Erythroblast (primary cell): ENCODE measurements around the gene TMPRSS12.
A peak's percentile ranks its signal among the peaks of the same experiment; 100 is the strongest.
"Not testable (repeated sequence)": the region's sequence is repeated elsewhere in the genome, so short reads cannot be mapped to it uniquely, and the experiment has no call there.

ENCODE experiments used
- DNase-seq, 2 experiments: peaks; one replicate each; lab custom pipeline; 2025; lab: John Stamatoyannopoulos, UW
- GATA1 ChIP-seq: IDR thresholded peaks from 2 replicates; pipeline ENCODE4 v1.6.1; 2011; ENCODE audit warnings: low read depth, mild to moderate bottlenecking, control low read depth, low read length, moderate library complexity
- POLR2A ChIP-seq: IDR thresholded peaks from 2 replicates; pipeline ENCODE4 v1.6.1; 2011; ENCODE audit warnings: mild to moderate bottlenecking, low read length

The TMPRSS12 gene

GRCh38 chr12:50842637-50843493, at the start of gene TMPRSS12:
Gene TMPRSS12 (plus strand): TSS chr12:50842926. CDS start chr12:50842965, 39 bp downstream.
- TF ChIP-seq GATA1: no peak
- no peak for TF ChIP-seq POLR2A
- DNase-seq: no peak

- TF ChIP-seq POLR2A: no peak
- no peak for TF ChIP-seq GATA1
- DNase-seq: peak; percentile 12 to 22
Measured at GRCh38 chr12:50799908-50800307, 42.8 kb upstream of the TMPRSS12 start.

GRCh38 chr12:50803230-50803875, 39.4 kb upstream of the TMPRSS12 start:
- DNase-seq: no peak
- TF ChIP-seq POLR2A: no peak
- TF ChIP-seq GATA1: no peak

GRCh38 chr12:50806176-50806575, 36.5 kb upstream of the TMPRSS12 start:
- DNase-seq: no peak
- no peak for TF ChIP-seq POLR2A
- TF ChIP-seq GATA1: no peak

- peak; percentile 70 to 77 for DNase-seq
Measured at GRCh38 chr12:50809131-50809530, 33.6 kb upstream of the TMPRSS12 start.

- not testable (repeated sequence) for DNase-seq
Measured at GRCh38 chr12:50814921-50815320, 27.8 kb upstream of the TMPRSS12 start.

- DNase-seq: no peak
- no peak for TF ChIP-seq GATA1
- no peak for TF ChIP-seq POLR2A
Measured at GRCh38 chr12:50820177-50820576, 22.5 kb upstream of the TMPRSS12 start.

GRCh38 chr12:50822082-50822481, 20.6 kb upstream of the TMPRSS12 start:
- TF ChIP-seq GATA1 (no peak), POLR2A (no peak)
- no peak for DNase-seq

- not testable (repeated sequence) for DNase-seq
Measured at GRCh38 chr12:50823724-50824123, 19.0 kb upstream of the TMPRSS12 start.

- TF ChIP-seq GATA1: no peak
- TF ChIP-seq POLR2A: no peak
- no peak for DNase-seq
Measured at GRCh38 chr12:50824914-50825313, 17.8 kb upstream of the TMPRSS12 start.

- peak; percentile 71 to 84 for DNase-seq
- TF ChIP-seq POLR2A (no peak), GATA1 (no peak)
Measured at GRCh38 chr12:50825372-50825838, 17.3 kb upstream of the TMPRSS12 start.

GRCh38 chr12:50828121-50828520, 14.6 kb upstream of the TMPRSS12 start:
- TF ChIP-seq POLR2A: no peak
- no peak for TF ChIP-seq GATA1

GRCh38 chr12:50828886-50829285, 13.8 kb upstream of the TMPRSS12 start:
- DNase-seq: no peak
- TF ChIP-seq GATA1 (no peak), POLR2A (no peak)

More at GRCh38 chr12:50828121-50828520, 14.6 kb upstream of the TMPRSS12 start:
- no peak for DNase-seq

- not testable (repeated sequence) for DNase-seq
Measured at GRCh38 chr12:50833801-50834200, 8.9 kb upstream of the TMPRSS12 start.

GRCh38 chr12:50839042-50839441, 3.7 kb upstream of the TMPRSS12 start:
- DNase-seq: no peak
- TF ChIP-seq GATA1 (no peak), POLR2A (no peak)
